SIG-M5 (cell line): ENCODE measurements around the gene OXNAD1.

Experiments used
- DNase-seq: peaks from one replicate; lab custom pipeline; 2025; lab: John Stamatoyannopoulos, UW

The OXNAD1 gene, protein sequence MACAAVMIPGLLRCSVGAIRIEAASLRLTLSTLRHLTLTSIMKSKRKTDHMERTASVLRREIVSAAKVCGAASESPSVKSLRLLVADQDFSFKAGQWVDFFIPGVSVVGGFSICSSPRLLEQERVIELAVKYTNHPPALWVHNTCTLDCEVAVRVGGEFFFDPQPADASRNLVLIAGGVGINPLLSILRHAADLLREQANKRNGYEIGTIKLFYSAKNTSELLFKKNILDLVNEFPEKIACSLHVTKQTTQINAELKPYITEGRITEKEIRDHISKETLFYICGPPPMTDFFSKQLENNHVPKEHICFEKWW

DNA sequence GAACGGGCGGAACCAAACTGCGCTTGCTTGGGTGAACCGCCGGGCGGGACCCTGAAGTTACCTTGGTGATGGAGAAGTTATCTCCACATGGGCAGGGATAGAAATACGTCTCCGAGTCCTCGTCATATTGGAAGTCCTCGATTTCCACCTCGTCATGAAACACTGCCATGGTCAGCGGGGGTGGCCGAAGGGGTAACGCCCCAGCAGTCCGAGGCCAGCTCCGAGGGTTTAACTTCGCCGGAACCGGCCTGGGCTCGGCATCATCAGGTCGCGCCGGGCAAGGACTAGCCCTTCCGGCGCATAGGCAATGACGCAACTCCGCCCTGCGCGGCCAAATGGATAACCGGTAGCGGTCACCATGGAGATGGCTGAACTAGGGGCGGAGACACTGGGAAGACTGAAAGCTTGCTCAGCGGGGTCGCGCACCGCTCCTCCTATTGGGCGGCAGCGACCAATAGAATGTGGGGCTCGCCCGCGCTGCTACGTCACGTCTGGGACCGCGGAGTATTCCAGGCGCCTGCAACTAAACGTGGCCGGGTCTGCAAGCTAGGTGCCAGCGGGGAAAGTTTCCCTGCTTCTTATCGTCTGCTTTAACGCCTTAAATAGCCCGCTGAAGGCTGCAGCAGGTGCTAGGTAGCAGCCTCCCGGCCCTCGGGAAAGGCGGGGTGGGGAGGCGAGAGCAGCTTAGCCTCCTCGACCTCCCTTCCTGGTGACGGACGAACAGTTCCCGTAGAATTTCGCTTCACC is at the start of gene OXNAD1, which contains the start of gene DPH3:
TSS of gene OXNAD1 (plus strand) at position 505 of the 747 bp plus-strand sequence. CDS start 5,741 bp downstream, outside the sequence.
TSS of gene DPH3 (minus strand) at position 236 of the 747 bp plus-strand sequence. CDS start at position 169, 67 bp downstream.
- DNase-seq: peak; percentile 94

DNA sequence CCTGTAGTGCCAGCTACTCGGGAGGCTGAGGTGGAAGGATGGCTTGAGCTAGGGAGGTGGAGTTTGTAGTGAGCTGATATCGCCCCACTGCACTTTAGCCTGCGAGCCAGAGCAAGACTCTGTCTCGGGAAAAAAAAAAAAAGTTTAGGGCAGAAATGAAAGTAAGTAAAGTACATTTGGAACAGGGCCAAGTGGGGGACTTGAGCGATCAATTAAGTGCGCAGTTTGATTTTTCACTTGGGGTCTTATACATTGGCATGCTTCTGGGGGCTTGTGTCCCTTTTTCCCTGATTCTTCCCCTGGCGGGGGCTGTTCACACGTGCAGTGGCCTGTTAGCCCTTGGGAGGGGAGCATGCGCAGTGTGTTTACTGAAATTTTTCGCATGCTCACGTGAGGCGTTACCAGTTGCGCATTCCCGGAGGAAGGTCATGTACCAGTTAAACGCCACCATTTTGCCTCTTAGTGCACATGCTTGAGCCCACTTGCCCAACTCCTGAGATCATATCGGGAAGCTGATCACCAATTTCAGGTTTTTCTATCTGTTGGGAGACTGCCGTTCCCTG is 48.6 kb upstream of the OXNAD1 start:
- no peak for DNase-seq

DNA sequence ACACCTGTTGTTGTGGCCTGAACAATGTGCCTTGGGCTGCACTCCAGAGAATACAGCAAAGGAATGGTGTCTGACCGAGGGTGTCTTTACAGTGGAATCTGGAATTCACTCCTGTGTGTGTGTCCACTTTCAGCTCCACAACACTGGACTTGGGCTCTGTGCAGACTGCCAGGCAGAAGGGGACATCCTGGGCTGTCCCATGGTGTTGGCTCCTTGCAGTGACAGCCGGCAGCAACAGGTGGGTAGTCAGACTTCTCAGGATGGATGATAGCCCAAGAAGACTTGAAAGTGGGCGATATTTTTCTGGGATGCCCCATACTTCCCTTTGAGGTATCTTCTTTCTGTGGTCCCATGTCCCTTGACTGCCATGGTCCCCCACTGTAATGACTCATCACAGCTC is 45.2 kb upstream of the OXNAD1 start:
- no peak for DNase-seq

DNA sequence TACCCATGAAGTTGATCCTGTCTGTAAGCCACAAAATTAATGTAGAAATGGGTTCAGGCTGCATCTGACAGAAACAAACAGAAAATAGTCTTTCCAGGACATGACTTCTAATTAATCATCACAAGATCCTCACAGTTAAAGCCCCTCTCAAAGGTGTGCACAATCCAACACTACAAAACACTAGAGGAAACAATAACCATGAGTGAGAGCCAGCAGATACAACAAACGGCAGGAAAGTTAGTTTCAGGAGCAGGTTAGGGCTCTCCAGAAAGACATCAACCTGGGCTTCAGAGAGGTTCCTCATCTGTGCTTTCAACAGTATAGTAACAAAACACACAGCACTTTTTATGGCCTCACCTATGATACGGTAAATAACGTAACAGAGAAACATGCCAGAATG is 43.0 kb upstream of the OXNAD1 start:
- no peak for DNase-seq

DNA sequence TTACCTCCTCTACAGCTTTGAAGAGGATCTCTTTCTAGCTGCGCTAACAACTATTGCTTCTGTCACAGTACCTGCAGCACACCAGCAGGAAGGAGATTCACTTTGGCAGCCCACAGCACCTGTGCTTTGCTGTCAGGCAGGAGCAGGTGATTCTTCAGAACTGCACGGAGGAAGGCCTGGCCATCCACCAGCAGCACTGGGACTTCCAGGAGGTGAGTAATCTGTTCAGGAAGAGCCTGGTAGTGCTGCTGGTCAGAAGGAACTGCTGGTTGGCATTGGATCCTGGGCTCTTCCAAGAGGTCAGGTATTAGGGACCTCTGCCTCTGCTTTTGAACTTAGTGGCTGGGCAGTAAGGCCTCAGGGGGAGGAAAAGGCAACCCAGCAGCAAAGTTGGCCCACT is 42.5 kb upstream of the OXNAD1 start:
- no peak for DNase-seq

DNA sequence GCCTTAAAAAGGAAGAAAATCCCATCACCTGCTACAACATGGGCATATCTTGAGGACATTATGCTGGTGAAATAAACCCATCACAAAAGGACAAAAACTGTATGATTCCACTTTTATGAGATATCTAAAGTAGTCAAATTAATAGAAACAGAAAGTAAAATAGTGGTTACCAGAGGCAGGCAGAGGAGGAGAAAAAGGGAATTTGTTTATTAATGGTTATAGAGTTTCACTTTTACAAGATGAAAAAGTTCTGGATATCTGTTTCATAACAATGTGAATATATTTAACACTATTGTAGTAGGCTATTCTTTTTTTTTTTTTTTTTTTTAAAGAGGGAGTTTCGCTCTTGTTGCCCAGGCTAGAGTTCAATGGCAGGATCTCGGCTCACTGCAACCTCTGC is 40.7 kb upstream of the OXNAD1 start:
- no peak for DNase-seq

DNA sequence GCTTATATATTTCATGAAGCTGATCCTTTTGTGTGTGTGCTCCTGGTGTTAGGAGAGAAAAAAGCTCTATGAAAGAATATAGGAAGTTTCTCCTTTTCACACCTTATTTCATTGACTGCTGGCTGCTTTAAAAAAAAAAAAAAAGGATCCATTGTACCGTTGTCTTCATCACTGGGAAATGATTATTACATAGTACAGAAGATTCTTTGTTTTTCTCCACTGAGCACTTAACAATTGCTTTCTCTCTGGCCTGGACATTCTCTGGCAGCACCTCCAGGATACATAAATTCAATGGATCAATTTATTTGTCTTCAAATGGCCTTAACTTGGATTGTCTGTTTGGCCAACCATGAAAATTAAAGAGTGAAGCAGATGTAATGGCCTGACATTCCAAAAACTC is 37.4 kb upstream of the OXNAD1 start:
- DNase-seq: no peak

DNA sequence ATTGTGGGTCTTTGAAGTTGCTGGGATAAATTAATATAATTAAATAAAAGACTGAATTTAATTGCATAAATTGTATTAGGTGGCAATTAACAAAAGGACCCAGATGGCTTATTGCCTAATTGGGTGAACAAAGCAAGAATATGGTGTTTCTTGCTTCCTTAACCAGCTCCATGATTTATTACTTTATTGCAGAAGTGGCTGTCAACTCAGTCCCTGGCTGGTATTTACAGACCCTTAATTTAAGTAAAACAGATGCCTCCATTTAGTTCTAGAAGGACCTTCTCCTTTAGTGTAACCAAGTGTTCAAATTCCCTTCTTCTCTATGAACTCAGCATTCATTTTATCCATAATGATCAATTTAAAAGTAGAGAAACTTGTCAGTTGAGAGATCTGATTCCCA is 35.3 kb upstream of the OXNAD1 start:
- no peak for DNase-seq

DNA sequence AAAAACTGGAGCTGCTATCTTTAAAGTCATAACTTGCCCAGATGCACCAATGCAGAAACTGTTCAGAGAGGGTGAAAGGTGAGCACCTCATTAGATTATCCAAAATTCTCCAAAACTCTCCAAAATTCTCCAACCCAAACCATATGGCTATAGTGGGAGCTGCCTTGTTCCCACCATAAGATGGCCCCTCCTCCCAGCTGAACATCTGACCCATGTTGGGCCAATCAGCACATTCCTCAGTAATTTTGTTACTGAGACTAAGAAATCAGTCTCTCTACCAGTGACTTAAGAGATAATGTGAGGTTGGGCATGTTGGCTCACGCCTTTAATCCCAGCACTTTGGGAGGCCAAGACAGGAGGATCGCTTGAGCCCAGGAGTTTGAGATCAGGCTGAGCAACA is 33.0 kb upstream of the OXNAD1 start:
- DNase-seq: no peak

DNA sequence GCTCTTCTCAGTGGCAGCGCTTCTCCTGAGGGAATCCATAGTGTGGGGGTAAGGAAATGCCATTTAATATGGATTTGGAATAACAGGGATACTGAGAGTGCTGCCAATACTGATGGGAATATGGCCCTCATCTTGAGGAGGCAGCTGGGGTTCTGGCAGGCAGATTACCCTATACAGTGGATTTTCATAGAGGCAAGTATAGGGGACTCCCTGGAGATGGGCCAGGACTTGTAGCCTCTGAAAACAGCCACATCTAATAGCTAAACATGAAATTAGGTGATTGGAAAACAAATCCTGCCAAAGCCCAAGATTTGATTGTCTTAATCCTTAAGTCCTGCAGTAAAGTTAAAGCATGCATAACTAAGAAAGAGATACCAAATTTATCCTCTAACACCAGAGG is 31.2 kb upstream of the OXNAD1 start:
- no peak for DNase-seq

DNA sequence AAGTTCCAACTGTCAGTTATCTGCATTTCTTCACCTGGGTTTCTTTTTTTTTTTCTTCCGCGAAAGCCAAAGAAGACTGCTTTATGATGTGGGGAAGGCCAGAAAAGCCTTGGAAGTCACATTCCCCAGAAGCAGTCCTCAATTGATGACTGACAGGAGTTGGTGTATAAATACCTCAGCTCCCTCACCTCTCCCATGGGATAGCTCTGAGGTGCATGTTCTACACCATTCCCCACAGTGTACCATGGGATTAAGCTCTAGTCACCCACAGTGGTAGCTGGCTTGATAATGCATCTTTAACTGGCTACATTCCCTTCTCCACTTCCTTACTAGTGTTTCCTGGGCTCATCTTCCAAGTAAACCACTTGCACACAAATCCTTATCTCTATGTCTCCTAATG is 30.7 kb upstream of the OXNAD1 start:
- DNase-seq: no peak

DNA sequence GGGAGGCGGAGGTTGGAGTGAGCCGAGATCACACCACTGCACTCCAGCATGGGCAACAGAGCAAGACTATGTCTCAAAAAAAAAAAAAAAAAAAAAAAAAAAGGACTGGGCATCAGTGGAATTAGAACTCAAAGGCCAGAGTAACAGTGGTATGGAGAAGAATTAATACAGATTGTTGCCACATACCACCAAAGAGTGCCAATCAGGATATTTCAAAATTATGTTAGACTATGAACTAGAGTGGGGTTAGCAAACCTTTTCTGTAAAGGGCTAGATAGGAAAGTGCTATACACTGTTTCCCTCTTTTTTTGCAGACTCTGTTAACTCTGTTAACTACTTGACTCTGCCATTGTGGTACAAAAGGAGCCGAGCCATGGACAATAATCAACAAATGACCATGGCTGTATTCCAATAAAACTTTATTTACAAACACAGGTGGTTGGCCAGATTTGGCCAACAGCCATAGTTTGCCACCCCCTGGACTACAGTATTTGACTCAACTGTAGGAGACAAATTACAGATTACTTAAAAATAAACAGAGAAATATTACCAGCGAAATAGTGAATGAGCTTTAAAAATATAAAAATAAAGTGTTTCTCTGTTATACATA is 28.9 kb upstream of the OXNAD1 start:
- no peak for DNase-seq

DNA sequence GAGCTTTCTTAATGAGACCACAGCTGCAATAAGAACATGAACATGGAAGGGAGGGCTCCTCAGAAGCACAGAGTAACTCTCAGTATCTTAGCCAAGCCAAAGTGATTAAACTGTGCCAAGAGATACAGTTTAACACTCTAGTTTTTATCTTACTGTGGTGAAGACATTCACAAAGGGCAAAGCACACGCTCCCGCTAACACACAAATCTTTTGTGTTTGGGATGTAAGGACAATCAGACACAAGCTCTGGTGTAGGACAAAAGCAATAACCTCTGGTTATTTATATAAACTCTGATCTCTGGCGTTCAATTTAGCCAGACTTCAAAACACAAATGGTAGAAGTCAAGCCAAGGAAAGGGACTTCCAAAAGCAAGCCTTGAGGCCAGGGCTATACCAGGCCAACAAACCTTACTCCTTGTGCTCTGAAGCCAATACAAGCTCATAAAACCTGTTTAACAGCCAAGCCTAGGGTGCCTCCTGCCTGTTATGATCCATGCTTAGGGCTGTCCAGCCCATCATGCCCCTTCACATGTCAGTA is 28.1 kb upstream of the OXNAD1 start:
- DNase-seq: no peak

DNA sequence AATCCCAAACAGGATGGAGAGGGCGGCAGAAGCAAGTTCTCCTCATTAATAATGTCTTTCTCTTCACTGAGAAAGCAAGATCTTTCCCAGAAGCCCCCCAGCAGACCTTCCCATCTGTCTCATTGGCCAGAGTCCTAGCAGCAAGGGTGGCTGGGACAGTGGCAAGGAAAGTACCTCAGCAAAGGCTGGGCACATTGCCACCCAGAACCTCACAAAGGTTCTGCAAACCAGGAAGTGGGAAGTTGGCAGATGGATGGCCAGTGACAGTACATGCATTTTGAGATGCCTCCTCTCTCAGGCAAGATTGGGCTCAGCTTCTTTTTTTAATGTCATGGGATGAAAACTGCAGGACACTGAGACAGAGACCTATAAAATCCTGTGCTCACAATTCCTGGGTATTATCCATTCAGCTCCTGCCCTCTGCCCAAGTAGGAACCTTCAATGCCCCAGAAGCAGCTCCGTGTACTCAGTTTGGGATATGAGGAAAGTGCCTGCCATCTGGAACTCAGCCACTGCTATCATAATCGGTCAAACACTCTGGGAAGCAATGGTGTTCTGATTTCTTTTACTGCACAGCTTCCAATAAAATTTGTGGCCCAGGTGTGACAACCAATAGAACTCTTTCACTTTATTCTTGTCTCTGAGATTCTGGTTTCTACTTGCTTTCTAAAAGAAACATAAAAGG is 25.8 kb upstream of the OXNAD1 start:
- no peak for DNase-seq

DNA sequence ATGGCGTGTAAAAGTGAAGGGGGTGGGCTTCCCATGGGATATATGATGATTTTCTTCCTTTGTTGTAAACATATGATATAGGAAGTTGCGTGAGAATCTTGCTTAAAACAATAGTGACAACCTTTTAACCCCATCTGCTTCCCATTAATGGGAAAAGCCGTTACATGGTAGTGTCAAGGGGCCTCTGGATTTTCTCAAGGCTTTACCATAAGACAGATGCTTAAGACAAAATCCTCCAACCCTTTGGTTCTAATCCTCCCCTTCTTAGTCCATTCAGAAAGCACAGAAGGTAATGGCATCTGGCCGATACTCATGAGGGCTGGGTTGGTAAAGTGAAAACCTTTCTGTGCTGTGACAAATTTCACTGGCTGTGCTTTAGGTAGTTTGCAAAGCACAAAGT is 25.2 kb upstream of the OXNAD1 start:
- DNase-seq: no peak

DNA sequence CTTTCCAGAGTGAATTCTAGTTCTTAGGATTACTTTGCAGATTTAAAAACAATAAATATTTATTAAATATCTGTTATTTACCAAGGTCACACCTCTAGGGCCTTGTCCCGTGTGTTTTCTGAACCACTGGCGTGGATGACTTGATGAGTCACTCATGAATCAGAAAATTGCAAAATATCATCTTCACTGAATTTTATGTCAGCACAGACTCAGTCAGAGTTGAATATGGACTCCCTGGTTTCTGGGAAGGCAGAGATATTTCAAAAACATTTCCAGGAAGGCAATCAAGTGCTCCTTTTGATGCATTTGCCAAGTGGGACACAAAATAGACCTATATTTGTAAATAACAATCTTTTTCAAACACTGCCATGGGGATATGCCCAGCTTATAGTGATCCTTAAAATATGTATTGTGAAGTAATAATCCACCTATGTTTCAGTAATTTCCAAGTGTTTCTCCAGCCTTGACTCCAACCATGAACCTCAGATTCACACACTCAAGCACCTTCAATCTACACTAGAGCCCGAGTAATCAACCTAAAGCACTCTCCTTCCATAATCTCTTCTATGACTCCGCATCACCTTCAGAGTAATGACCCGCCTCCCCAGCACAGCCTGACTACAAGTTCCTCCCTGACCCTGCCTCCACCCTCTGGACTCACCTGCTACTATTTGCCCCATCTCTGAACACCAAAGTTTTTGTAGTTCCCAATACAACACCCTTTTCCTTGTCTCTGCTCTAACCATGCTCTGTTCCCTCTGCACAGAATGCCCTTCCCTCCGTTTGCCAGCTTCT is 24.6 kb upstream of the OXNAD1 start:
- DNase-seq: no peak

DNA sequence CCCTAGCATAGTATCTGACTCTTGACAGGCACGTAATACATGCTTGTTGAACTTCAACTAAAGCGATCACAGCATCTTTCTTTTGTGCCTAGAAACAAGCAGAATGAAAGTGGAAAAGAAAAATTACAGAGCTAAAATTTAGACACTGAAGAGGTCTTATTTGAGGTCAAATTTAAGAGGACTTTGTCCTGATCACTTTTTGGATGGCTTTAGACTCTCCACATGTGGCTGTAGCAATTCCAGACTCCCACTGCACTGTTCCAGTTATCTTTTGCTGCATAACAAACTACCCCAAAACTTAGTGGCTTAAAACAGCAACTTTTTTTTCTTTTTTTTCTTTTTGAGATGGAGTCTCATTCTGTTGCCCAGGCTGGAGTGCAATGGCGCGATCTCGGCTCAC is 23.8 kb upstream of the OXNAD1 start:
- no peak for DNase-seq

DNA sequence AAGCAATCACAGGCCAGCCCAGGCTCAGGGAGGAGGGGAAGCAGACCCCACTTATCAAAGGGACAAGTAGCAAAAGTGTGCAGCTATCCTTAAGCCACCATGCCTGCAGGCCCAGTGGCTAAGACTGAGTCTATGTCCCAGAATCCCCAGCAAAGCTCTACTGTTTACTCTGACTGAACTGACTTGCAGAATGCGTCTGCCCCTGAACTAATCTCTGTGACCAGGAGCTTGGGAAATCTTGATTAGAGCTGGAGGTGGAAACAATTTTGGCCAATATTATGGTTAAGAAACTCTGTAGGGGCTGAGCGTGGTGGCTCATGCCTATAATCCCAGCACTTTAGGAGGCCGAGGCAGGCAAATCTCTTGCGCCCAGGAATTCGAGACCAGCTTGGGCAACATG is 22.8 kb upstream of the OXNAD1 start:
- no peak for DNase-seq

DNA sequence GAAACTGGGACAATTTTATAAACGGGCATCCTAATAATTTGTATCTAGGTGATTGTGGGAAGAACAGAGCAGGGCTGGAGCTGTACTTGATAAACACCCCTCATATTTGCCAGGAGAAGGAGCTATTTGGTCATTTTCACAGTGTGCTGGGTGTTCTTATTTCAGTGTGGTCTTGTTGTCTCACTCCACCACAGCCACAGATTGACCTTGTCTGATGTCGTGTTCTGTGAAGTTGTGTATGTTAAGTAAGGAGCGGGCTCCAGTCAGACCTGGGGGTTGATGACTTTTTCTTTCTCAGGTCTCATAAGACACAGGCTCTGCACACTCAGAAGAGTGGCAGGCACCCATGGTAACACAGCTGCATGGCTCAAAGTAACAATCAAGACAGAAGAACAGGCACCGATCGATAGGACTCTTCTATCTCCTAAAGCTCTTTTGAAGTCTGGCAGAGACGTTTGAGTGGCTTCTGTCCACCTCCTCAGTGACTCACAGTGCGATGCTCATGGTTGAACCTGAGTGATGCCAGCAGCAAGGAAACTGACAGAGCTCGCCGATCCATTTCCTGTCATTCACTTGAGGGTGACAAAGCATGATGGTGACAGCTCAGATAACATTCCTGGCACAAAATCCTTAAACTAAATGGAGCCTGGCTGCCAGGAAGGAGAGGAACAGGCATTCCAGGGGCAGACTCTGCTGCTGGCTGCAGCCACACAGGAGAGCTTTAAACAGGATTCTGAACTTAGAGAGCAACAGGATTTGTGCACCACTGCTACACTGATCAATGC is 21.1 kb upstream of the OXNAD1 start:
- DNase-seq: no peak

DNA sequence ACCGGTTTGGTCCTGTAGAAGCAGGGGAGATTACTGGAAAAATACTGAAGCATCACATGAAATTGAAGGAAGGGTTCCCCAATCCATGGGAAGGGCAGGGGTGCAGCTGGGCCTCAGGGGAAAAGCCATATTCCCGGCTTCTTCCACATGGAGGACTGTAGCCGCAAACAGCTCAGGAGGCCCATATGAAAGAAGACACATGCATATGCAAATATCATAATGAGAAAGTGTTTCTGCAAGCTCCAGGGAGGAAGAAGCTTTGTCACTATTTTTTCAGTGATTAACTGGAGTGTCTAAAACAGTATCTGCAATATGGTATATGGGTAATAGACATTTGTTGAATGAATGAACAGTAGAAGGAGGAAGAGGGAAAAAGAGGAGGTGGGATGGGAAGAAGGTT is 19.4 kb upstream of the OXNAD1 start:
- DNase-seq: no peak
